Mesenchymal stem cell (in vitro differentiated cells and primary cell): ENCODE results near the gene BLID.
A peak's percentile ranks its signal among the peaks of the same experiment; 100 is the strongest.

Experiments used
- DNase-seq: peaks from one replicate; pipeline ENCODE4 v3.0.0-alpha.2; 2013
- H2AFZ ChIP-seq: one replicate; pipeline ENCODE4 v1.6.1; 2013; ENCODE audit warnings: low read depth, mild to moderate bottlenecking, control low read depth, inconsistent platforms, low read length, moderate library complexity
- H2AK5ac ChIP-seq: 2 replicates; pipeline ENCODE4 v1.6.1; 2013; ENCODE audit warnings: low read length, moderate library complexity, mild to moderate bottlenecking, inconsistent platforms; ENCODE audit not compliant: severe bottlenecking
- H2BK120ac ChIP-seq: one replicate; pipeline ENCODE4 v1.6.1; 2013; ENCODE audit warnings: low read depth, mild to moderate bottlenecking, inconsistent platforms, low read length, moderate library complexity
- H2BK12ac ChIP-seq, 2 experiments: one replicate each; pipeline ENCODE4 v1.6.1; 2013; ENCODE audit warnings: inconsistent platforms in 2 of 2, low read length in 2 of 2, mild to moderate bottlenecking in 2 of 2, moderate library complexity in 2 of 2, control low read depth in 1 of 2
- H2BK15ac ChIP-seq: one replicate; pipeline ENCODE4 v1.6.1; 2013; ENCODE audit warnings: mild to moderate bottlenecking, low read depth, inconsistent platforms; ENCODE audit not compliant: poor library complexity, severe bottlenecking
- H2BK5ac ChIP-seq: 2 replicates; pipeline ENCODE4 v1.6.1; 2013; ENCODE audit warnings: low read depth, mild to moderate bottlenecking, low read length, control low read depth, inconsistent platforms; ENCODE audit not compliant: poor library complexity, severe bottlenecking
- H3K14ac ChIP-seq, 2 experiments: one replicate each; pipeline ENCODE4 v1.6.1; 2013; ENCODE audit warnings: inconsistent platforms in 2 of 2, low read length in 2 of 2, control low read depth in 1 of 2, mild to moderate bottlenecking in 1 of 2, moderate library complexity in 1 of 2
- H3K18ac ChIP-seq, 2 experiments: one replicate each; pipeline ENCODE4 v1.6.1; 2013; ENCODE audit warnings: inconsistent platforms in 2 of 2, low read length in 2 of 2, control low read depth in 1 of 2, low read depth in 1 of 2, mild to moderate bottlenecking in 1 of 2
- H3K23ac ChIP-seq, 2 experiments: one replicate each; pipeline ENCODE4 v1.6.1; 2013; ENCODE audit warnings: inconsistent platforms in 2 of 2, low read length in 2 of 2, mild to moderate bottlenecking in 2 of 2, moderate library complexity in 2 of 2, control low read depth in 1 of 2
- H3K27ac ChIP-seq: 2 replicates; pipeline ENCODE4 v1.5.1; 2013; ENCODE audit warnings: mild to moderate bottlenecking, moderate library complexity, low read length, control low read depth, inconsistent platforms; ENCODE audit not compliant: poor library complexity, severe bottlenecking
- H3K27me3 ChIP-seq, 2 experiments: 2 replicates each; pipeline versions ENCODE4 v1.6.1 to v1.7.0; 2013; ENCODE audit warnings: low read length in 2 of 2, mild to moderate bottlenecking in 2 of 2, moderate library complexity in 2 of 2, control low read depth in 1 of 2, inconsistent platforms in 1 of 2; ENCODE audit not compliant: control insufficient read depth in 1 of 2, insufficient read depth in 1 of 2
- H3K36me3 ChIP-seq, 2 experiments: 2 replicates each; pipeline versions ENCODE4 v1.6.1 to v1.7.0; 2013; ENCODE audit warnings: low read length in 2 of 2, control low read depth in 1 of 2, inconsistent platforms in 1 of 2, low read depth in 1 of 2, mild to moderate bottlenecking in 1 of 2; ENCODE audit not compliant: insufficient read depth in 2 of 2, control insufficient read depth in 1 of 2
- H3K4ac ChIP-seq, 2 experiments: one replicate each; pipeline ENCODE4 v1.6.1; 2013; ENCODE audit warnings: inconsistent platforms in 2 of 2, low read length in 2 of 2, mild to moderate bottlenecking in 2 of 2, moderate library complexity in 2 of 2, control low read depth in 1 of 2, low read depth in 1 of 2
- H3K4me1 ChIP-seq: 2 replicates; pipeline ENCODE4 v1.6.1; 2013; ENCODE audit warnings: low read depth, low read length, control low read depth; ENCODE audit not compliant: control insufficient read depth, insufficient read depth
- H3K4me2 ChIP-seq: 2 replicates; pipeline ENCODE4 v1.6.1; 2013; ENCODE audit warnings: low read length, mild to moderate bottlenecking, inconsistent platforms; ENCODE audit not compliant: poor library complexity, severe bottlenecking
- H3K4me3 ChIP-seq, 2 experiments: 2 replicates each; pipeline versions ENCODE4 v1.5.1 to v1.7.0; 2013; ENCODE audit warnings: low read length in 2 of 2, mild to moderate bottlenecking in 2 of 2, control low read depth in 1 of 2, low read depth in 1 of 2; ENCODE audit not compliant: insufficient read depth in 1 of 2
- H3K79me1 ChIP-seq: replicated peaks from 2 replicates; pipeline ENCODE4 v1.6.1; 2013; ENCODE audit warnings: mild to moderate bottlenecking, control low read depth, low read length, inconsistent platforms; ENCODE audit not compliant: poor library complexity, severe bottlenecking
- H3K9ac ChIP-seq: 2 replicates; pipeline ENCODE4 v1.7.0; 2013; ENCODE audit warnings: mild to moderate bottlenecking, low read length, moderate library complexity
- H3K9me3 ChIP-seq: 2 replicates; pipeline ENCODE4 v1.7.0; 2013; ENCODE audit warnings: mild to moderate bottlenecking, low read length; ENCODE audit not compliant: control insufficient read depth
- H4K8ac ChIP-seq: one replicate; pipeline ENCODE4 v1.6.1; 2013; ENCODE audit warnings: inconsistent platforms, mild to moderate bottlenecking, low read length, moderate library complexity
- H4K91ac ChIP-seq: one replicate; pipeline ENCODE4 v1.6.1; 2013; ENCODE audit warnings: mild to moderate bottlenecking, low read length, inconsistent platforms
- whole genome bisulfite sequencing: methylation state at CpG from one replicate; pipeline ENCODE4 v1.1.7; 2013; ENCODE audit warnings: mixed read lengths; 5-methylcytosine and 5-hydroxymethylcytosine counted together

Gene BLID

DNA sequence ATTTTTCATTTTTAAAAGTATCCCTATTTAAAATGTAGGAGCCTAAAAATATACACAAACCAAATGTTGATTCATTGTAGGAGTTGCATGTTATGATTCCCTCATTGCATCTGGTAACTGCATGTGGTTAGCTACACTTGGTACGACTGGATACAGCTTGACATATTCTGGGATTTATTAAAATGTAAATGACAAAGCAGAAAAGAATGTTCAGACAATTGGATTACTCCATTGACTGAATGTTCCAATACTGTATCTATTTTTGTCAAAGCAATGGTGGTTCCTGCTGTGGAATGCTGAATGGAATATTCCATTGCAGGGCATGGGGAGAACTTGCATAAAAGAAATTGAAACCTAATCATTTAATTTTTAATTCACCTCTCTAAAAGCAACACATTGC lies 30.8 kb downstream of the BLID start:
- Histone ChIP-seq H3K36me3 (peaks cover 5 to 41% of the 10 kb centered on the region in 2 experiments), H3K4me2 (no peak overlapping the region), H3K27ac (no peak overlapping the region), H2BK15ac (no peak overlapping the region), H3K4me1 (no peaks in the 10 kb centered on the region), H3K4me3 (no peak overlapping the region), H3K18ac (no peak overlapping the region), H4K8ac (no peak overlapping the region), H3K9ac (peak overlapping the region; percentile 65), H4K91ac (no peak overlapping the region), H3K4ac (no peak overlapping the region), H3K23ac (no peak overlapping the region), H3K14ac (no peak overlapping the region), H3K79me1 (no peaks in the 10 kb centered on the region), H2AFZ (no peak overlapping the region), H3K9me3 (no peaks in the 10 kb centered on the region), H3K27me3 (no peaks in the 10 kb centered on the region), H2BK120ac (no peak overlapping the region), H2BK12ac (no peak overlapping the region), H2AK5ac (no peak overlapping the region), H2BK5ac (no peak overlapping the region)
- peak; percentile 93 for DNase-seq
- 0% methylated on average over 1 of the region's 1 CpG for WGBS

GRCh38 chr11:122082205-122082604 lies 33.8 kb downstream of the BLID start:
- H4K91ac ChIP-seq, result no peak overlapping the region
- H3K18ac ChIP-seq, result no peak overlapping the region
- H3K36me3 ChIP-seq, result peaks cover 0 to 36% of the 10 kb centered on the region in 2 experiments
- no peak overlapping the region for H4K8ac ChIP-seq
- H2BK5ac ChIP-seq, result no peak overlapping the region
- no peak overlapping the region for H3K4me2 ChIP-seq
- no peak overlapping the region for H3K14ac ChIP-seq
- DNase-seq, result no peak
- H3K4me1 ChIP-seq, result no peaks in the 10 kb centered on the region
- no peak overlapping the region for H2BK12ac ChIP-seq
- 90% methylated on average over 2 of the region's 2 CpGs for whole genome bisulfite sequencing
- H3K23ac ChIP-seq, result no peak overlapping the region
- no peaks in the 10 kb centered on the region for H3K27me3 ChIP-seq
- no peak overlapping the region for H3K4me3 ChIP-seq
- H3K4ac ChIP-seq, result no peak overlapping the region
- no peaks in the 10 kb centered on the region for H3K9me3 ChIP-seq
- no peak overlapping the region for H3K27ac ChIP-seq
- peak overlapping the region; percentile 24 for H3K9ac ChIP-seq
- H2AFZ ChIP-seq, result no peak overlapping the region
- H2AK5ac ChIP-seq, result no peak overlapping the region
- no peak overlapping the region for H2BK120ac ChIP-seq
- H3K79me1 ChIP-seq, result no peaks in the 10 kb centered on the region
- no peak overlapping the region for H2BK15ac ChIP-seq

DNA sequence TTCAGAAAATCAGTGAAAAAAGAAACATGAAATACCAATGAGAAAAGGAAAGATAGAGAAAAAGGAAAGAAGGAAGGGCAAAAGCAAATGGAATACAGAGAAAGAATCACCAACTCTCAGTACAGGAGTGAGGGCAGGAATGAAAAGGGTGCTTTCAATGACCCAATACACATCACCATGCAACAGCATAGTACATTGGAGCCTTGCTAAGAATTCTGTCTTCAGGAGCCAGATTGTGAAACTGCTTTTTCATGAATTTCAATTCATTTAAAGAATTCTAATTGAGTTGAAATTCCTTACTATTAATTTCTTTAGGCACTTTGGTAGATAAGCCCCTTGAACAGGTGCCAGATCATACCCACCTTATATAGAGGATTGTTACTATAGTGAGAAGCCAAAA lies 34.9 kb downstream of the BLID start:
- no peak overlapping the region for H2BK120ac ChIP-seq

GRCh38 chr11:122077459-122077858 lies 38.6 kb downstream of the BLID start:
- H3K79me1 ChIP-seq, result no peaks in the 10 kb centered on the region
- 100% methylated on average over 1 of the region's 1 CpG for WGBS
- H2BK12ac ChIP-seq, result no peak overlapping the region
- H2BK15ac ChIP-seq, result no peak overlapping the region
- no peak overlapping the region for H4K8ac ChIP-seq
- H3K4me2 ChIP-seq, result no peak overlapping the region
- H3K14ac ChIP-seq, result no peak overlapping the region
- no peak overlapping the region for H3K18ac ChIP-seq
- no peak overlapping the region for H3K9ac ChIP-seq
- H3K27me3 ChIP-seq, result no peaks in the 10 kb centered on the region
- no peak overlapping the region for H3K27ac ChIP-seq
- no peak overlapping the region for H3K23ac ChIP-seq
- peaks cover 0 to 62% of the 10 kb centered on the region in 2 experiments for H3K36me3 ChIP-seq
- no peak overlapping the region for H2AK5ac ChIP-seq
- no peaks in the 10 kb centered on the region for H3K4me1 ChIP-seq
- no peak overlapping the region for H2AFZ ChIP-seq
- no peaks in the 10 kb centered on the region for H3K9me3 ChIP-seq
- H2BK5ac ChIP-seq, result no peak overlapping the region
- no peak for DNase-seq
- no peak overlapping the region for H2BK120ac ChIP-seq
- H3K4ac ChIP-seq, result no peak overlapping the region
- H4K91ac ChIP-seq, result no peak overlapping the region
- no peak overlapping the region for H3K4me3 ChIP-seq

More for the DNA sequence above, 34.9 kb downstream of the BLID start:
- Histone ChIP-seq H2BK15ac (no peak overlapping the region), H2AK5ac (no peak overlapping the region), H3K9me3 (no peaks in the 10 kb centered on the region), H2BK5ac (no peak overlapping the region), H3K36me3 (peaks cover 0 to 41% of the 10 kb centered on the region in 2 experiments), H3K23ac (no peak overlapping the region), H3K14ac (no peak overlapping the region), H3K4ac (no peak overlapping the region), H2BK12ac (no peak overlapping the region), H2AFZ (no peak overlapping the region), H3K18ac (no peak overlapping the region), H3K9ac (peak overlapping the region; percentile 25), H3K27me3 (no peaks in the 10 kb centered on the region), H4K91ac (no peak overlapping the region), H3K4me2 (no peak overlapping the region), H3K4me3 (no peak overlapping the region), H3K27ac (no peak overlapping the region), H4K8ac (no peak overlapping the region), H3K79me1 (no peaks in the 10 kb centered on the region), H3K4me1 (no peaks in the 10 kb centered on the region)
- DNase-seq, result no peak
